ENCODE results near the gene LRRC61.

Gene LRRC61

GRCh38 chr7:150371131-150371995 is 48.2 kb downstream of the LRRC61 start:
- no peak for DNase-seq (ENCODE audit: low read depth)

DNA sequence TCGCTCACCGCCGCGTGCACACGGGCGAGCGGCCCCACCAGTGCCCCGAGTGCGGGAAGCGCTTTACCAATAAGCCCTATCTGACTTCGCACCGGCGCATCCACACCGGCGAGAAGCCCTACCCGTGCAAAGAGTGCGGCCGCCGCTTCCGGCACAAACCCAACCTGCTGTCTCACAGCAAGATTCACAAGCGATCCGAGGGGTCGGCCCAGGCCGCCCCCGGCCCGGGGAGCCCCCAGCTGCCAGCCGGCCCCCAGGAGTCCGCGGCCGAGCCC is 48.8 kb downstream of the LRRC61 start:
- DNase-seq (ENCODE audit: low read depth) = no peak

DNA sequence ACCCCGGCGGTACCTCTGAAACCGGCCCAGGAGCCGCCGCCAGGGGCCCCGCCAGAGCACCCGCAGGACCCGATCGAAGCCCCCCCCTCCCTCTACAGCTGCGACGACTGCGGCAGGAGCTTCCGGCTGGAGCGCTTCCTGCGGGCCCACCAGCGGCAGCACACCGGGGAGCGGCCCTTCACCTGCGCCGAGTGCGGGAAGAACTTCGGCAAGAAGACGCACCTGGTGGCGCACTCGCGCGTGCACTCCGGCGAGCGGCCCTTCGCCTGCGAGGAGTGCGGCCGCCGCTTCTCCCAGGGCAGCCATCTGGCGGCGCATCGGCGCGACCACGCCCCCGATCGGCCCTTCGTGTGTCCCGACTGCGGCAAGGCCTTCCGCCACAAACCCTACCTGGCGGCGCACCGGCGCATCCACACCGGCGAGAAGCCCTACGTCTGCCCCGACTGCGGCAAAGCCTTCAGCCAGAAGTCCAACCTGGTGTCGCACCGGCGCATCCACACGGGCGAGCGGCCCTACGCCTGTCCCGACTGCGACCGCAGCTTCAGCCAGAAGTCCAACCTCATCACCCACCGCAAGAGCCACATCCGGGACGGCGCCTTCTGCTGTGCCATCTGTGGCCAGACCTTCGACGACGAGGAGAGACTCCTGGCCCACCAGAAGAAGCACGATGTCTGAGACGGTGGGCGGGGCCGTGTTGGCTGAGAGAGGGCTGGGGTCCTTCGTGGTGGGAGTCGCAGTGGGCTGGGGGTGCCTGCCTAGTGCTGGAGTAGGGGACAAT is 49.3 kb downstream of the LRRC61 start:
- DNase-seq (ENCODE audit: low read depth) = no peak

GRCh38 chr7:150373049-150373801 is 50.1 kb downstream of the LRRC61 start:
- DNase-seq (ENCODE audit: low read depth) = no peak

- no peak for DNase-seq (ENCODE audit: low read depth)
Measured at GRCh38 chr7:150374026-150374425, 50.9 kb downstream of the LRRC61 start.

DNA sequence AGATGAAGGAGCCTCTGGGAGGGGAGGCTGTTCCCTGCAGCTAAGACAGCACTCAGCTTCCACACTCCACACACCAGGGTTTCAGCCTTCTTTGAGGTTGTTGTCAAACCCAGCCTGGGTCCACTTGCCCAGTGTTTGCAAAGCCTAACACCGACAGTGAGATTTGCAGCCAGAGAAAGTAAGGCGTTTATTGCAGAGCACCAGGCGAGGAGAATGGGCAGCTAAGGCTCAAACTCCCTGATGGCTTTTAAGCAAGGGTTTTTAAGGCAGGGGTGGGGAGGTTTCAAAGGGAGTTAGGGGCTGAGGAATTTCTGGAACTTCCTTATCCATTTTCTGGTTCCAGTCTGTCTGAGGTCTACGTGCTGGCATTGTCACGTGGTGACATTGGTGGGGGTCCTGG is 51.3 kb downstream of the LRRC61 start:
- no peak for DNase-seq (ENCODE audit: low read depth)

- no peak for DNase-seq (ENCODE audit: low read depth)
Measured at GRCh38 chr7:150375662-150376521, 52.7 kb downstream of the LRRC61 start.

- DNase-seq (ENCODE audit: low read depth) = no peak
Measured at GRCh38 chr7:150376560-150376959, 53.4 kb downstream of the LRRC61 start.

DNA sequence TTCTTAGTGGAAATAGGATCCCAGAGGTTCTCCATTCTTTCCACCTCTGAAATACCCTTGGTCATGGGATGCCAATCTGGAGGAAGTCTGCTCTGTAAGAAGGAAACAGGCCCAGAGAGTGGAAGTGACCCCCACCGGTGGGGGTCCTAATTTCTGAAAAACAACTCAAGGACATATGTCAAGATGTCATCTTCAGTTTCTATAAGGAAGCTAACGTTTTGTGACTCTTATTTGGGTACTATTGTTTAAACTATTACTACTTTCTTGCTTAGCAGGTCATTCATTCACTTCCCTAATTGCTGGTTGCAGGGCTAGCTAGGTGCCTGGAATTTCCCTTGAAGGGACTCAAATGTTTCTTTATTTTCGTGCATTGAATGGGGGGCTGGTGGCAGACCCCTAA is 54.0 kb downstream of the LRRC61 start:
- no peak for DNase-seq (ENCODE audit: low read depth)

DNA sequence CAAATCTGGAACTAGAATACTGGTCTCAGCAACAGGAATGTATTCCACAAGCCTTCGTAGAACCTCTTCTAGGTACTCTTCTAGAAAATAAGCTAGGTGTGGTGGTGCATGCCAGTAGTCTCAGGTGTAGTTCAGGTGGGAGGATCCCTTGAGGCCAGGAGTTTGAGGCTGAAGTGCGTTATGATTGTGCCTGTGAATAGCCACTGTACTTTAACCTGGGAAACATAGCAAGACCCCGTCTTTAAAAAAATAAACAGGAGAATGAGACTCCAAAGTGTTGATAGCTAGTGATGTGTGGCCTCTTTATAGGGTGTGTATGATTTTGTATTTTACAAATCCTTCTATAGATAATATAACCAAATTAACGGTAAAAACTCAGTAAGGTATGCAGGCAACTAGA is 54.5 kb downstream of the LRRC61 start:
- no peak for DNase-seq (ENCODE audit: low read depth)

DNA sequence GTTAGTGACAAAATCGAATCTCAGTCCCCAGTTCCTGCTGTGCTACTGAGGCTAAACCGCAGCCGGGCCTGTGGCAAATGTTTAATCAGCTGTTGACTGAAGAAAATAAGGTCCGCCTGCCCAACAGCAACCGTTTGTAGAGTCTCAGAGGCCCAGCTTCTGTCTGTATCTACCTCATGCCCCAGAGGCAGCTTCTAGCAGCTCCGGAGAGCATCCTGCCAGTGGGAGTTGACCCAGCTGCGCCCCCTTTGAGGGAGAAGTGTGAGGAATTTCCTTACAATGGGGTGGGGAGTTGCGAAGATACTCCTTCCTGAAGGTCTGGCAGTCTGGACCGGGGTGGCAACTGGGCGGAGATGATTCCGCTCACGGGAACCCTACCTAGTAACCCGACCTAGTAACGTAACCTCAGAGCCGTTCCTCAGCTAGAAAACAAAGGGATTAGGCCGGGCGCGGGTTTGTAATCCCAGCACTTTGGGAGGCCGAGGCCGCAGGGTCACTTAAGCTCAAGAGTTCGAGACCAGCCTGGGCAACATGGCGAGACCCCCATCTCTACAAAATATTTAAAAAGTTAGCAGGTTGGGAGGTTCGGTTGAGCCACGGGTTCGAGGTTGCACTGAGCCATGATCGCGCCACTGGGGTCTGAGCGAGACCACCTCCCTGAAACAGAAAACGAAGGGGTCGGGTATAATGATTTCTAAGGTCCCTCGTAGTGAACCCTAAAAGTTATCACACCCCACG is 55.1 kb downstream of the LRRC61 start:
- no peak for DNase-seq (ENCODE audit: low read depth)

GRCh38 chr7:150378853-150379440 is 55.8 kb downstream of the LRRC61 start, which contains the start of gene ZNF775:
Gene ZNF775, plus strand, starts transcription at chr7:150379330. Its CDS starts 9,141 bp downstream, at chr7:150388471.
- no peak for DNase-seq (ENCODE audit: low read depth)

- no peak for DNase-seq (ENCODE audit: low read depth)
Measured at GRCh38 chr7:150379441-150380379, 56.6 kb downstream of the LRRC61 start.

DNA sequence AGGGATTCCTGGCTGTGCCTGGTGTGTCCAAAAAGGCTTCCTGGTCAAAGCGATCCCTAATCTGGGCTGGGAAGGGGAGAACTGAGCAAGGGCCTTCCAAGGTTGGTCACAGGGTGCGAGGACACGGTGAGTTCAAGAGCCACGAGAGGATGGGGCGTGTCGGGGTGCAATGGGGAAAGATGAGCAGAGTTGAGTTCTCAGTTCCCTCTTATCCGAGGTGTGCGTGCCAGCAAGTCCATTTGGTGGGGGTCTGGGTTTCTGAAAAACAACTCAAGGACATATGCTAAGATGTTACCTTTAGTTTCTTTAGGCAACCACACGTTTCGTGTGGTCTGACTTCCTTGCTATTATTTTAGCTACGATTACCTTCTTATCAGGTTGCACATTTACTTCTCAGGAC is 57.3 kb downstream of the LRRC61 start:
- DNase-seq (ENCODE audit: low read depth) = no peak

DNA sequence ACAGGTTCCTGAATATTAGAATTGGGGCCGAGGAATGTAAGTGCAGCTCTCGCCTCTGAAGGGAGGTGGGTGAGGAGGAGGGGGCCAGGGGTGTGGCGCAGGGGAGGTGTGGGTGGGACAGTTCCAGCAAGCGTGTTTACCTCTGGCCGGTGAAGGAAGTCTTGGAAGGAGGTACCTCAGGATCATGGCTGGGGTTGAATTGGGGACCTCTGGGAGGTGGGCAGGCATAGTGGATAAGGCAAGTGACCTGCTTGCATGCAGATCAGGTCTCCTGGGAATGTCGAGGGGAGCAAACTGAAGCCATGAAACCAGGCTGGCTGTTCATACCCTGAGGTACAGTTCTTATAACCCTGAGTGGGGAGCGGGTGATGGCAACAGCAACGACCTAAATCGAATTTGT is 57.9 kb downstream of the LRRC61 start:
- no peak for DNase-seq (ENCODE audit: low read depth)

DNA sequence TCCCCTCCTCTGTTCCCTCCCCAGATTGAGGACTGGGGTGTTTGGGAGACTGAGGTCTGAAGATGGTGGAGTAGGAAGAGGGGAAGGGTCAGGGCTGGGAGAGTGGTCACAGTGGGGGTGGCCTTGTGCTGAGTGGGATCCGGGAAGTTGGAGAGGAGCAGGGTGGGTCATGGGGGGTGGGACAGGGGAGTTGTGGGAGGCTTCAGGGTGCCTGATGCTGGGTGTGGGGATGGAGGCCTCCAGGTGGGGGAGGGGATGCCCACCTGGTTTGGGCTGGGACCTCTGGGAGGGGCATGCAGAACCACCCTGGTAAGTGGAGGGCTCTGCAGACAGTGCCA is 58.6 kb downstream of the LRRC61 start:
- no peak for DNase-seq (ENCODE audit: low read depth)

DNA sequence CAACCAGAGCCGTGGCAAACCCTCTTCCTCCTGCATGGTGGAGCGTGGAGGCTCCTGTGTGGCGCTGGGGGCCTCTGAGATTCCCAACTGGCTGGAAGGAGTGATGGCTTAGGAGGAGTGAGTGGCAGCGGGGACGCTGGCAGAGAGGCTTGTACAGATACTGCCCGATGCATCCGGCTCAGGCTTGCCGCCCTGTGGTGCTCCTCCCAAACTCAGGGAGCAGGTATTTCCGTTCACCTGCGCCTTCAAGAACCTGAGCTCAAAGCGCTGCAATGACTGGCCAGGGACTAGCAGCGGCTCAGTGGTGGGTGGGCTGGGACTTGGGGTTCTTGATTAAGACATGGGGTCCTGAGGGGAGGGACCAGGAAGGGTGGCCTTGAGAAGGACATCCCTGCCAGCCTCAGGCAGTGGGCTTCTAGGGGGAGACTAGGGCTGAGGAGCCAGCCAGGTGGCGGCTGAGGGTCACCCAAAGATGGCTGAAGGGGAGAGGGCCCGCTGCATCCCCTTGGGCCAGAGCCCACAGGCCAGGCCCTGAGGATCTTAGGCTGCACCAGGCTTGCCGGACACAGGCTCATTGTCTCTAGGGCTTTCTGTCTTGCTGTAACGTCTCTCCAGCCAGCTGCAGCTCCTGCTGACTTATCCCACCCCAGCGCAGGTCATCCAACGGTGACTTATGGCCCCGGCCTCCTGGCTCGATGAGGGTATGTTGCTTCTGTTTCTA is 59.1 kb downstream of the LRRC61 start:
- no peak for DNase-seq (ENCODE audit: low read depth)

GRCh38 chr7:150382844-150383225 is 59.7 kb downstream of the LRRC61 start:
- no peak for DNase-seq (ENCODE audit: low read depth)
